Activated naive CD4-positive, alpha-beta T cell treated with anti-CD3 and anti-CD28 coated beads, Interleukin-2, amount 50 U/mL, for 72 hours (primary cell): ENCODE results near the gene SH3D19. TPM values are rescaled to one million over a fixed set of nuclear protein-coding genes. Genes with fewer than 3 reads are reported as not detected.
"Not testable (repeated sequence)": the region's sequence is repeated elsewhere in the genome, so short reads cannot be mapped to it uniquely, and the experiment has no call there.

Experiments
- ATAC-seq, 2 donors: fragments of 150-1000 bp; cut with Tn5 transposase; 2 replicates each; pipeline ENCODE4 v1.10.0; 2021; ENCODE audit warnings: mild to moderate bottlenecking in 2 of 2, moderate library complexity in 2 of 2
- DNase-seq, 2 donors: peaks; one replicate each; pipeline ENCODE4 v3.0.0; 2021 to 2022; ENCODE audit warnings: low spot score in 2 of 2
- H3K27ac Mint-ChIP-seq, 2 donors: one replicate each; pipeline ENCODE4 v1.8.0; 2022; ENCODE audit warnings: mild to moderate bottlenecking in 2 of 2, mixed read lengths in 2 of 2
- H3K36me3 Mint-ChIP-seq, 2 donors: one replicate each; pipeline ENCODE4 v1.8.0; 2022; ENCODE audit warnings: mixed read lengths in 2 of 2
- H3K9me3 Mint-ChIP-seq, 2 donors: one replicate each; pipeline ENCODE4 v1.8.0; 2022; ENCODE audit warnings: mixed read lengths in 2 of 2
- total RNA-seq, 2 donors: library from RNA; stranded (reverse); gene quantifications; one replicate each; pipeline ENCODE4 v1.2.3, GENCODE V29; 2022

Gene SH3D19
- total RNA-seq, 2 donors from 2014 or later = 1.7 TPM; not detected in 1

DNA sequence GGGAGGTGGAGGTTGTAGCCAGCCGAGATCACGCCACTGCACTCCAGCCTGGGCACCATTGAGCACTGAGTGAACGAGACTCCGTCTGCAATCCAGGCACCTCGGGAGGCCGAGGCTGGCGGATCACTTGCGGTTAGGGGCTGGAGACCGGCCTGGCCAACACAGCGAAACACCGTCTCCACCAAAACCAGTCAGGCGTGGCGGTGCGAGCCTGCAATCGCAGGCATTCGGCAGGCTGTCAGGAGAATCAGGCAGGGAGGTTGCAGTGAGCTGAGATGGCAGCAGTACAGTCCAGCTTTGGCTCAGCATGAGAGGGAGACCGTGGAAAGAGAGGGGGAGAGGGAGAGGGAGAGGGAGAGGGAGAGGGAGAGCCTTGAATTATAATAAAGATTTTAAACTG is 69.7 kb downstream of the SH3D19 start:
- not testable (repeated sequence) for H3K36me3 Mint-ChIP-seq, ATAC-seq, DNase-seq, H3K9me3 Mint-ChIP-seq, H3K27ac Mint-ChIP-seq

- DNase-seq, H3K27ac Mint-ChIP-seq, H3K36me3 Mint-ChIP-seq, H3K9me3 Mint-ChIP-seq, ATAC-seq: not testable (repeated sequence)
These were observed 70.2 kb downstream of the SH3D19 start for GRCh38 chr4:151255226-151255625.

DNA sequence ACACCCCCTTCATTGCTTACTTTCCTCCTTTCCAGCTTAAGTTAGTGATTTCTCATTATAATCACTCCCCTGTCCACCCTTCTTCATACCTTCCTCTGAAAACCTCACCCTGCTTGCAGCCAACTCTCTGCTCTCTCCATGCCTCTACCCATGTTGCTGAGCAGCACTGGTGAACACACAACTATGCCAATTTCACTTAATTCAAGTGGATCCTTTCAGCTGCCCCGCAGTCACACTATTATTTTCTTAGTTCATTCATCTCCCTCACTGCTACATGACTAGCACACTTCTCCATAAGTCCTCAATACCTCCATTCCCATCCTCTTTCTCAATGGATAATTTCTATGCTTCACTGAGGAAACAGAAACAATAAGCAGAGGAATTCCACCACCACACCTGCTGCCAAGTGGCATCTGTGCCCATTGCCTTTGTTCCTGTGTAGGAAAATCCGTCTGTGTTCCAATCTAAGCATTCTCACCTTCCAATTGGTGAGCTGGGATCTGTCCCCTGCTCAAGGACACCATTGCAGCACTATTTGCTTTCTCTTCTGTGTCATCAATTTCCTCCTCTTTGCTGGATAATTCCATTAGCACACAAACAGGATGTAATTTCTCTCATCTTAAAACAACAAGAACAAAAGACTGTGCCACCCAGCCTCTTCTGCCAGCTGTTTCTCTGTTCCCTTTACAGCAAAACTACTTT is 73.7 kb downstream of the SH3D19 start:
- ATAC-seq (no peak), DNase-seq (no peak)
- H3K36me3 Mint-ChIP-seq = no peaks in the 10 kb centered on the region
- no peak overlapping the region for H3K27ac Mint-ChIP-seq
- no peaks in the 10 kb centered on the region for H3K9me3 Mint-ChIP-seq

GRCh38 chr4:151250706-151251105 is 74.7 kb downstream of the SH3D19 start:
- Mint-ChIP-seq H3K36me3 (no peaks in the 10 kb centered on the region), H3K9me3 (no peaks in the 10 kb centered on the region), H3K27ac (no peak overlapping the region)
- DNase-seq (no peak), ATAC-seq (no peak)

DNA sequence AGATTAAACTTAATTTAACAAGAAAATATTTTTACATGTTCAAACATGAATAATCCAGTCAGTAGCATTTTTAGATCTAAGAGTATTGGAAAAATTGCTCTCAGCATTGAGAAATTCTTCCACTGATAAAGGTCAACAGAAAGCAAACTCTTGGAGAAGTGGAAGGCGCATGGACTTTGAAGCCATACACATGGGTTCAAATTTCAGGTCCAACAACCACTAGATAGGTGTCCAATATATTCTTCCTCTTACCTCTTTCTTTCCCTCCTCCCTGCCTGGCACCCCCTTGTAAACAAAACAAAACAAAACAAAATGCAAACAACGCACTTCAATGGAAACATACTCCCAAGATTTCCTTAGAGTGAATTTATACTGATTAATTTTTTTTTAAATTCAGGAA is 76.9 kb downstream of the SH3D19 start:
- Mint-ChIP-seq H3K9me3 (no peaks in the 10 kb centered on the region), H3K27ac (no peak overlapping the region), H3K36me3 (no peaks in the 10 kb centered on the region)
- ATAC-seq (no peak), DNase-seq (no peak)

GRCh38 chr4:151247395-151247794 is 78.0 kb downstream of the SH3D19 start:
- ATAC-seq = no peak
- no peak for DNase-seq
- no peaks in the 10 kb centered on the region for H3K36me3 Mint-ChIP-seq
- H3K9me3 Mint-ChIP-seq = no peaks in the 10 kb centered on the region
- H3K27ac Mint-ChIP-seq = no peak overlapping the region

DNA sequence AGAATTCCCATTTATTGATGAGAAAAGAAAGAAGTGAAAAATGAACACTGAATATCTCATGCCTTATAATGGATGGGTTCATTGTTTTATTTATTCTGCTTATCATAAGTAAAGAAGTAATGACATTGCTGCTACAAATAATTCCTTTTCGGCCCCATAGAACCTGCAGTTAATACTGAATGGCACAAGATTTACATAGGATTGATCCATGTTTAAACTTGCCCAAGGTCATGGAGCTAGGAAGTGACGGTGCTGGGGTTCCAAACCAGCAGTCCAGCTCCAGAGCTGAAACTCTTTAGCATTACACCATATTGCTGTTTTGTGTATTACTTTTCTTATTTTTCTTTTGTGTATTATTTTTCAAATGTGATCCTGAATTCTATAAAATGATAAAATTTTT is 78.7 kb downstream of the SH3D19 start:
- no peak overlapping the region for H3K27ac Mint-ChIP-seq
- no peak for ATAC-seq
- no peak for DNase-seq
- H3K9me3 Mint-ChIP-seq = no peaks in the 10 kb centered on the region
- H3K36me3 Mint-ChIP-seq = no peaks in the 10 kb centered on the region

GRCh38 chr4:151242305-151242704 is 83.1 kb downstream of the SH3D19 start:
- Mint-ChIP-seq H3K9me3 (no peaks in the 10 kb centered on the region), H3K36me3 (no peaks in the 10 kb centered on the region), H3K27ac (no peak overlapping the region)
- ATAC-seq = no peak
- DNase-seq = no peak

DNA sequence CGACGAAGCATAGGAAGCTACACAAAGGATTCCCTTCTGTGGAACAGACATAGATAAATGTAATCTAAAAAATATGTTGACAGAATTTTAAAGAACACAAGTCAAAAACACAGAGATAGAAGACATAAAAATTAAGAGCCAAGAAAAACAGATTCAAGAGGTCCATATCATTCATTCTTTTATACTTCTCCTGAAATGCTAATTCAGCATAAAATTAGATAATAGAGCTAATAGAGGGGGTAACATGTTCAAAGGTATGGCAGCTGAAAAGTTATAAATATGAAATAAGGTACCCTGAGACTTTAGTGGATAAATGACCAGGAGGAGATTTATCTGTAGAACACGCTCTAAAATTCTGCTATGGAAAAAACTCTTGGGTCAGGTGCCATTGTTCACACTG is 85.8 kb downstream of the SH3D19 start:
- H3K27ac Mint-ChIP-seq = no peak overlapping the region
- H3K9me3 Mint-ChIP-seq = no peaks in the 10 kb centered on the region

GRCh38 chr4:151238477-151238876 is 86.9 kb downstream of the SH3D19 start:
- H3K36me3 Mint-ChIP-seq = no peaks in the 10 kb centered on the region
- DNase-seq = no peak
- no peak overlapping the region for H3K27ac Mint-ChIP-seq
- ATAC-seq = no peak
- H3K9me3 Mint-ChIP-seq = no peaks in the 10 kb centered on the region

More for the DNA sequence above, 85.8 kb downstream of the SH3D19 start:
- no peak for ATAC-seq
- no peaks in the 10 kb centered on the region for H3K36me3 Mint-ChIP-seq
- no peak for DNase-seq

DNA sequence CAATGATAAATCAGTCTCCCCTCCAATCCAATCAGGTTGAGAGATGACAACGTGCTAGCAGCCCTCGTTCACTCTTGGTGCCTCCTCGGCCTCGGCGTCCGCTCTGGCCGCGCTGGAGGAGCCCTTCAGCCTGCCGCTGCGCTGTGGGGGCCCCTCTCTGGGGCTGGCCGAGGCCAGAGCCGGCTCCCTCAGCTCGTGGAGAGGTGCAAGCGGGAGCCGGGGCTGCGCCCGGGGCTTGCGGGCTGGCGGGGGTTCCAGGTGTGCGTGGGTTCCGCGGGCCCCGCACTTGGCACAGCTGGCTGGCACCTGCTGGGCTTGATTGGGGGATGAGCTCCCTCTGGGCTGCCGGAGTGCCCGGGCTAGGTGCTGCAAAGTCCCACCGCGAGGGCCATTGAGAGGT is 89.4 kb downstream of the SH3D19 start:
- ATAC-seq (no peak), DNase-seq (no peak)
- Mint-ChIP-seq H3K36me3 (no peaks in the 10 kb centered on the region), H3K9me3 (no peaks in the 10 kb centered on the region), H3K27ac (no peak overlapping the region)

- H3K9me3 Mint-ChIP-seq, H3K27ac Mint-ChIP-seq, ATAC-seq, DNase-seq, H3K36me3 Mint-ChIP-seq: not testable (repeated sequence)
These were observed 90.0 kb downstream of the SH3D19 start for GRCh38 chr4:151235373-151235772.

GRCh38 chr4:151233600-151233999 is 91.8 kb downstream of the SH3D19 start:
- DNase-seq = no peak
- no peak for ATAC-seq
- Mint-ChIP-seq H3K9me3 (no peaks in the 10 kb centered on the region), H3K36me3 (no peaks in the 10 kb centered on the region), H3K27ac (no peak overlapping the region)

DNA sequence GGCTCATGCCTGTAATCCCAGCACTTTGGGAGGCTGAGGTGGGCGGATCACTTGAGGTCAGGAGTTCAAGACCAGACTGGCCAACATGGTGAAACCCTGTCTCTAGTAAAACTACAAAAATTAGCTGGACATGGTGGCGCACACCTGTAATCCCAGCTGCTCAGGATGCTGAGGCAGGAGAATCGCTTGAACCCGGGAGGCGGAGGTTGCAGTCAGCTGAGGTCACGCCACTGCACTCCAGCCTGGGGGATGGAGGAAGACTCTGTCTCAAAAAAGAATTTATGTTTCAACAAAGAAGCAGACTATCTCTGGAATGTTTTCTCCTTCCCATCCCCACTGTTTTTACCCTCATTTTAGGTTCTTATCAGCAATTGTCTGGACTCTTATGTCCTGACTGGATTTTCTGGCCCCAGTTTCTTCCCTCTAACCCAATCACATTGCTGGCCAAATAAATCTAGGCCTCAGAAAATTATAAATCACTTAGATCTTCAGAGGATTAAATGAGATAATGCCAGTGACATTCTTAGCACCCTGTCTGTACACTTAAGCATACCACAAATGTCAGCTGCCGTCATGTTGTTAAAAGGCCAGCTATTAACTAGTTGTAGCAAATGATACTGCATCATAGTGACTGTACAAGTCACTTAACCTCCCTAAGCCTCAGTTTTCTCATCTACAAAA is 93.3 kb downstream of the SH3D19 start:
- DNase-seq (no peak), ATAC-seq (no peak)
- Mint-ChIP-seq H3K27ac (no peak overlapping the region), H3K36me3 (no peaks in the 10 kb centered on the region), H3K9me3 (no peaks in the 10 kb centered on the region)

- Mint-ChIP-seq H3K36me3 (no peaks in the 10 kb centered on the region), H3K9me3 (no peaks in the 10 kb centered on the region), H3K27ac (no peak overlapping the region)
- no peak for DNase-seq
- ATAC-seq = no peak
These were observed 97.0 kb downstream of the SH3D19 start for GRCh38 chr4:151228189-151229119.

DNA sequence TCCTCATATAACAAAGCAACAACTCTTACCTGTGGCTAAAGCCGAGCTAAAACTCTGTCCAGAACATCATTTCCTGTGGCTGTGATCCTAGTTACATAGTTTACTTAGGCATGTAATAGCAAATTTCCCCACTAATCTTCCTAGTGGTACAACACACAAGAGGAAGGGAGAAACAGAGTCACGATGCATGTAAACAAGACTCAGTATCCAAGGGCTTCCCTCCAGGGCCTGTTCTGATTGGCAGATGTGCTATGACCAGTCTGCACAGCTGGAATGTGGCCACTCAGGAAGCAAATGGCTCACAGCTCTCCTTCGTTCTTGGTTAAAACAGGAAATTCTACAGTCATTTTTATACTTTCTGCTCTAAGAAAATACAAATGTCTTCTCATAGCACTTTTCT is 97.7 kb downstream of the SH3D19 start:
- no peak for ATAC-seq
- no peak for DNase-seq
- no peak overlapping the region for H3K27ac Mint-ChIP-seq
- H3K9me3 Mint-ChIP-seq = no peaks in the 10 kb centered on the region
- no peaks in the 10 kb centered on the region for H3K36me3 Mint-ChIP-seq

- no peak for ATAC-seq
- Mint-ChIP-seq H3K27ac (no peak overlapping the region), H3K36me3 (no peaks in the 10 kb centered on the region), H3K9me3 (no peaks in the 10 kb centered on the region)
- no peak for DNase-seq
These were observed 98.2 kb downstream of the SH3D19 start for GRCh38 chr4:151227172-151227571.
